Left colon (tissue), 2 donors: ENCODE results near the gene LPAR5. TPM values are rescaled to one million over a fixed set of nuclear protein-coding genes. Genes with fewer than 3 reads are reported as not detected.

ENCODE experiments used
- ATAC-seq: fragments of 200-7000 bp; cut with Tn5 transposase; one replicate; pipeline ENCODE4 v1.9.1; 2020; ENCODE audit warnings: mild to moderate bottlenecking, moderate library complexity
- DNase-seq, 2 donors: peaks; one replicate each; pipeline ENCODE4 v3.0.0-alpha.2; 2020
- intact Hi-C, 2 donors: fragments of 100-400 bp; cut with DNase I in 1 of 2; cut with micrococcal nuclease in 1 of 2; formaldehyde crosslinking; loops; one replicate each; pipeline versions ENCODE4 v1.11.2 to v1.14.0; 2022; cut with DNase I, micrococcal nuclease
- total RNA-seq, 2 donors: library from RNA; stranded (reverse); fragmentation: NEBNext Ultra II Directional; extraction: Animal tissue kit (Norgen Biotek cat#: 25700); gene quantifications; one replicate each; pipeline ENCODE4 v1.2.1, GENCODE V29; 2021
- donor health status: DM: no; HTN: no; CAD: no.
- donor health status: DM: yes; HTN: yes; CAD: no.

The LPAR5 gene
- total RNA-seq, 2 donors from 2014 or later = 25.6 to 26.7 TPM

DNA sequence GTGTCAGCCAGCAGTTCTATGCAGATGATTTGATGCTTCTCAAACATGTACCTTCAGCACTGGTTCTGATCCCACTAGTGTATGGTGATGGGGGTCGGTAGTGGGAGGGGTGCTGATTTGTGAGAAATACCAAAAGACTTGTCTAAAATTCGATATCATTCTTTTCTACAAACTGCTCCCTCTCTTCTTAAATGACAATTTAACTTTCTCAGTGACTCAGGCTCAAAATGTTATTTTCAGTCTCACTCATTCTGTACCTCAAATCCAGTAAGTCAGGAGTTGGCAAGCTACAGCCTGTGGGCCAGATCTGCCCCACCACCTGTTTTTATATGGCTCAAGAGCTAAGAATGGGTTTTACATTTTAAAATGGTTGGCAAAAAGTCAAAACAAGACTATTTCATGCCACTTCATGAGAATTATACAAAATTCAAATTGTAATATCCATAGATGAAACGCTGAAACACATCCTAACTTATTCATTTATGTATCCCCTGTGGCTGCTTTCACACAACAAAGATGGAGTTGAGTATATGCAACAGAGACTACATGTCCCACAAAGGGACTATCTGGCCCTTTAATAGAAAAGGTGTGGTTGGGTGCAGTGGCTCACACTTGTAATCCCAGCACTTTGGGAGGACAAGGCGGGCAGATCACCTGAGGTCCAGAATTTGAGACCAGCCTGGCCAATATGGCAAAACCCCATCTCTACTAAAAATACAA lies 61.0 kb downstream of the LPAR5 start:
- no peak for ATAC-seq
- no peak for DNase-seq
- intact Hi-C loops = no loop called here

DNA sequence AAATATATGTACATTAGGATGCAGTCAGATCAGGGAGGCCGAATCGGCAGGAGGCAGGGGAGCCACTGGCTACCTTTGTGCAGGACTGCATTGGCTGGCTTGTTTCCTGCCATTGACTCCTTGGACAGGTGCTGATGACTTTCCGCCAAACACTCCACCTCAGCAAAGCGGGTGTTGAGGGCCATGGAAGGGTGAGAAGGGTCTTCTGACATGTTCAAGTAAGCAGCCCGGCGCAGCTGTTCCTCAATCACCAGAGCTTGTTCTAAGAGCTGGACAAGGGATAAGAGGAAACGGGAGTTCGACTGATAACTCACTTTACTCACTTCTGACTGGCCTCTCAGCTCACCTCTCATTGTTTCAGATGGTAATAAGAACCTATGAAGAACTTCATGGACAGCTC lies 62.8 kb downstream of the LPAR5 start:
- no peak for DNase-seq
- ATAC-seq = no peak
- intact Hi-C loops = no loop called here

DNA sequence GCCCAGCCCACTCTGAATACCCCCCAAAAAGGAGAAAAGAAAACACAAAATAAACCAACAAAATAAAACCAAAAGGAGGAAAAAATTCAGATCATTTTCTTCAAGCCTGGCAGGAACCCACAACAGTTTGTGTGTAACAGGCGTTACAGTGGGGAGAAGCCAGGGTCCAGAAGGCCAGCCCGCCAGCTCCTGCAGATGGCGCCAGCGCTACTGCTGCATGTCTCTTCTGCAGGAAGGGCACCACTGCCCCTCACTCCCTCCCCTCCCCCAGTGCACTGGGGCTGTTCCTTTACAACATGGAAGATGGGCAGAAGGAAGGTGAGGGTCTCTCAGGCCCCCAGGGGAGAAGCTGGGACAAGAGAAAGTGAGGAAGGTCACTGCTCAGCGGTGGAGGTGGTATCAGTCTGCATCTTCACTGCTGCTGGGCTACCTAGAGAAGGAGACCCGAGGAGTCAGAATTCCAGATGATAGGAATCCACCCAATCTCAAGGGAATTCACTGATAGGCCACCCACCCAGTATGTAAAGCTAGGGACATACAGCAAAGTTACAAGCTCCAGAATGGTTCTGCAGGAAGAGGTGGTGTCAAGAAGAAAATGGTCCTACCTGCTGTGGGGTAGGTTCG lies 65.4 kb downstream of the LPAR5 start:
- peak; percentile 44 to 74 for DNase-seq
- intact Hi-C loops = no loop called here
- peak; percentile 28 for ATAC-seq

DNA sequence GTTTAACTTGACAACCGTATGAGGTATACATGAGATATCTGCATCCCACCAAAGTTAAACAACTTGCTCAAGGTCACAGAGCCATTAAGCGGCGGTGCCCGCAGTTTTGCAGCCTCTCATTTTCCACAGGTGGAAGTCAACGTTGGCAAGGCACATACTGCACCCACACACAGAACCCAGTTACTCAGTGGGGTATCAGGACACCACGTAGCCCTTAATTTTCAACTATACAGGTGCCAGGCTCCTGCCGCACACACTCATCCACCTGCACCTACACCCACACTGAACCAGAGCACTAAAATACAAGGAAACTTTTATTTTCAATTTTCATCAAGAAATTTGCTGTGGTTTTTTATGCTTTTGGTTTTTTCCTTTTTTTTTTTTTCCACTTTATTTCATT lies 66.0 kb downstream of the LPAR5 start:
- no peak for ATAC-seq
- intact Hi-C loops = no loop called here
- DNase-seq = no peak

DNA sequence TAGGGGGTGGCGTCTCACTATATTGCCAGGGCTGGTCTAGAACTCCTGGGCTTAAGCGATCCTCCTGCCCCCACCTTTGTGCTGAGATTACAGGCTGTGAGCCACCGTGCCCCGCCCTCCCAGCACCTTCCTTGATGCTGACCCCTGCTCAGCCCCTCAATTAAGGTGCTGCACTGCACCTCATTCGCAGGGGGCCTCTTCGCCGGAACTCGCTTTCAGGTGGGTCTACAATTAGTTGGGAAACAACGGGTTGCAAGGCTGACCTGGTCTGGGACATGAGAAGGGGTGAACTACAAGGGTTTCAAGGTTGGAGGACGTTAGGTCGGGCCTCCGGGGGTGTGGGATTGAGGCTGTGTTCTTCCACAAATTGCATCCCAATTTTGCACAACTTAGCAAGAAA lies 66.4 kb downstream of the LPAR5 start:
- DNase-seq (no peak), ATAC-seq (no peak)
- intact Hi-C loops = no loop called here

Other genes with a start within 250 kb of the LPAR5 start
- 1 to 10 TPM; 1.3 to 4.4 TPM for gene CD27, start 191.0 kb downstream of the LPAR5 start, total RNA-seq
- gene TAPBPL, start 183.9 kb downstream of the LPAR5 start, total RNA-seq = 10 to 100 TPM; 51.2 to 74.2 TPM
- 1 to 10 TPM; 4.2 to 6.3 TPM for gene VAMP1, start 165.3 kb downstream of the LPAR5 start, total RNA-seq
- gene MRPL51, start 142.7 kb downstream of the LPAR5 start, total RNA-seq = 100 to 1,000 TPM; 124 to 131 TPM
- gene NCAPD2, start 141.9 kb downstream of the LPAR5 start, total RNA-seq = 10 to 100 TPM; 21.9 to 29.4 TPM
- gene GAPDH, start 101.4 kb downstream of the LPAR5 start, total RNA-seq = 1,000 to 10,000 TPM; 2,230 to 2,756 TPM
- gene IFFO1, start 79.9 kb downstream of the LPAR5 start, total RNA-seq = 1 to 10 TPM; 3.8 to 7.2 TPM
- 10 to 100 TPM; 22.2 to 34.4 TPM for gene NOP2, start 67.7 kb downstream of the LPAR5 start, total RNA-seq
- 100 to 1,000 TPM; 142 to 157 TPM for gene CHD4, start 28.6 kb downstream of the LPAR5 start, total RNA-seq
- gene ACRBP, start 11.5 kb upstream of the LPAR5 start, total RNA-seq = 1 to 10 TPM; 2.9 to 3.4 TPM
- 10 to 100 TPM; 23.6 to 38.9 TPM for gene ING4, start 27.2 kb upstream of the LPAR5 start, total RNA-seq
- 10 to 100 TPM; 47.8 to 51.4 TPM for gene ZNF384, start 53.4 kb upstream of the LPAR5 start, total RNA-seq
- under 1 TPM; 0.52 to 0.67 TPM for gene PIANP, start 64.9 kb upstream of the LPAR5 start, total RNA-seq
- 10 to 100 TPM; 37.2 to 40.8 TPM for gene COPS7A, start 88.1 kb upstream of the LPAR5 start, total RNA-seq
- 100 to 1,000 TPM; 167 to 180 TPM for gene MLF2, start 117.2 kb upstream of the LPAR5 start, total RNA-seq
- 100 to 1,000 TPM in 1 of 2 donors, 10 to 100 TPM in 1; 89.6 to 123 TPM for gene PTMS, start 130.4 kb upstream of the LPAR5 start, total RNA-seq
- gene LAG3, start 136.6 kb upstream of the LPAR5 start, total RNA-seq = 1 to 10 TPM in 1 of 2 donors, under 1 TPM in 1; 0.89 to 1.6 TPM
- 10 to 100 TPM in 1 of 2 donors, 1 to 10 TPM in 1; 4.3 to 18.1 TPM for gene CD4, start 153.6 kb upstream of the LPAR5 start, total RNA-seq
- 1 to 10 TPM; 1.3 to 4.3 TPM for gene GPR162, start 185.9 kb upstream of the LPAR5 start, total RNA-seq
- 1 to 10 TPM; 4.3 to 6.3 TPM for gene P3H3, start 192.4 kb upstream of the LPAR5 start, total RNA-seq
- 1 to 10 TPM; 1.1 to 1.5 TPM for gene GNB3, start 205.0 kb upstream of the LPAR5 start, total RNA-seq
- 10 to 100 TPM in 1 of 2 donors, 1 to 10 TPM in 1; 4.4 to 10.5 TPM for gene CDCA3, start 215.3 kb upstream of the LPAR5 start, total RNA-seq
- 10 to 100 TPM; 68.5 to 81.4 TPM for gene USP5, start 216.2 kb upstream of the LPAR5 start, total RNA-seq
- 100 to 1,000 TPM; 702 to 720 TPM for gene TPI1, start 231.6 kb upstream of the LPAR5 start, total RNA-seq
- 10 to 100 TPM; 11.7 to 11.8 TPM for gene SPSB2, start 237.3 kb upstream of the LPAR5 start, total RNA-seq